ENCODE results near the gene GNS.

- TF ChIP-seq CTCF (IDR thresholded peaks at IDR 0.05), result no peak
- TF ChIP-seq POLR2A (IDR thresholded peaks at IDR 0.05), result no peak
These were observed 11.5 kb downstream of the GNS start for GRCh38 chr12:64747695-64748094.

Data from esophagus squamous epithelium (tissue), 4 donors.